ENCODE measurements around the gene CEP104.

The CEP104 gene

DNA sequence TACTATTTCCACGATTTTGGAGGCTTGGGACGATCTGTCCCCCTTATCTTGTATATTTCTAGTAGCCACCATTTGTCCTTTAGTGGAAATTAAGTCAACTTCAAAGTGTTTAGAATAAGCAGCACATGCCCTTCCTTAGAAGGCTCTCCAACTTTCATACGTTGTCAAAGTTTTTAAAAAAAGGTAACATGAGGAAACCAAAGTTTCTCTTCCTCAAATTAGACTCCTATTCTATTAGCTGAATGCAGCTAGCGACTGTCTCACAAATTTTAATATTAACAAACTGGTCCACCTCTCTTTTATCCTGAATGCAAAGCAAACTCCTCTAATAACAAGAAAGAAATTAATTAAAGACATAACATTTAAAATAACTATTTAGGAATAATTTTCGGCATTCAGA is 36.2 kb upstream of the CEP104 start:
- DNase-seq, result no peak

GRCh38 chr1:3892748-3893147 is 35.7 kb upstream of the CEP104 start:
- no peak for DNase-seq

DNA sequence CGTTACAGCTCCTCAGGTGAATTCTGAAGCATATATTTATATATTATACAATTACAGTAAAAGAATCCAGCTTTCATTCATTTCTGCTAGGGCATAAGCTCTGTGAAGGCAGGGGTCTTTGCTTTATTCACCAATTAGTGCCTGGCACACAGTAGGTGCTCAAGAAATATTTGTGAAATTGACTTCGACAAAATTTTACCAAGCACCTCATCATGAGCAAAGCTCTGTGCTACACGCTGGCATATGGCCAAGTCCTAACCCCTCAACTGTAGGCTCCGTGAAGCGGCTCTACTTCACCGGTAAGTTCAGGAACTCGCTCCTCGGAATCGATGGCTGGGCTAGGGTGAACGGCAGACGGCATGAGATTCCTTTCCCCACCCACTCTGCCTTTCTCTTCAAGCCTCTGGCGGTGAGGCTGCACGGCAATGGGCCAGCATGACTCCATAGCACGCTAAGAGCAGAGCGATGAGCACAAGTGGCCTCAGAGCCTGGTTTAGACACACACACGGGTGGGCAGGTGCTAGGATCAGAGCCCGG is 34.4 kb upstream of the CEP104 start:
- DNase-seq, result no peak

GRCh38 chr1:3890389-3891328 is 33.6 kb upstream of the CEP104 start:
- DNase-seq, result no peak

DNA sequence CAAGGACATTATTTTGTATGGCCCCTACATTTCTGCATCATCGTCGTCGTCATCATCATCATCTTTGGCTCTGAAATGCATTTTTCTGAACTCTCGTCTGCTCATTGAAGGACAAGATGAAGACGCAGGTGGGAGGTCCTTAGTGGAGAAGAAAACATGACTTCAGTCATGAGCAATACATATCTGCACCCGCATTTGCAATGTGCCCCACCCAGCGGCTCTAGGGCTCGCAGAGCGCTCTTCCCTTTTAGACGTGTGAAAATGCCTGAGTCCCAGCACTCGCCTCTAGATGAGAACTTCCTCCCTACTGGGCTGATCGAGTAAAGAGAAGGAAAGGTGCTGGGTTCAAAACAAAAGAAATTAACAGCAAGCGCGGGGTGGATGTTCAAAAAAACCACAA is 32.9 kb upstream of the CEP104 start:
- no peak for DNase-seq

GRCh38 chr1:3888301-3888700 is 31.3 kb upstream of the CEP104 start:
- DNase-seq, result no peak

- DNase-seq, result no peak
These were observed 29.7 kb upstream of the CEP104 start for GRCh38 chr1:3886691-3887090.

- DNase-seq, result no peak
These were observed 29.2 kb upstream of the CEP104 start for GRCh38 chr1:3886106-3886670.

- DNase-seq, result no peak
These were observed 28.6 kb upstream of the CEP104 start for GRCh38 chr1:3885611-3886010.

DNA sequence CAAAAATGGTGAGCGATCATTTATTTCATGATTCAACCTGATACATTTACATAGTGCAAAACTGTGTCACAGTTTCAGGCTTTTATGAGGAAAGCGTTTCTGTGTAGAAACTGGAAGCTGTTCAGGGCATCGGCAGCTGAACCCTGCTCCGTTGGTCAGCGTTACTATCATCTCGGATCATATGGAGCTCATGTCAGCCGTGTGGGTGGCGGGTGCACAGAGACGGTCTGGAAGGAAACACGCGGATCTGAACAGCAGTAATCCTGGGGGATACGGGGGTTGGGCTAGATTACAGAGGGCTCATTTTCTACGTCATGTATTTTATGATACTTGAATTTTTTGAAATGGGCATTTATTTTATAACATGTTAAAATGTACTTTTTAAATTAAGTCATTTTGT is 28.0 kb upstream of the CEP104 start:
- DNase-seq, result no peak

- no peak for DNase-seq
These were observed 26.3 kb upstream of the CEP104 start for GRCh38 chr1:3883194-3883925.

DNA sequence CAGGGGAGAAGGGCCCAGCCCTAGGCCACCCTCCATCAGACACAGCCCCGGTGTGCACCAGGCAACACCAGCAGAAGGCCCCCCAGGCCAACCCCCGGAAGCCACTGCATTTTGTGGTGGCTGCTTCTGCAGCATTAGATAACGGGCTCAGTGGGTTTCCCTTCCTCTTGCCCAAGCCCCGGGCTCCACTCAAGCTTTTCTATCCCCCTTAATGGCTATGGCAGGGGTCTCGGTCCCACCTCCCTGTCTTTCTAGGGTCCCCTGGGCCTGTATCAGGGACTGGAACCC is 24.1 kb upstream of the CEP104 start:
- no peak for DNase-seq

DNA sequence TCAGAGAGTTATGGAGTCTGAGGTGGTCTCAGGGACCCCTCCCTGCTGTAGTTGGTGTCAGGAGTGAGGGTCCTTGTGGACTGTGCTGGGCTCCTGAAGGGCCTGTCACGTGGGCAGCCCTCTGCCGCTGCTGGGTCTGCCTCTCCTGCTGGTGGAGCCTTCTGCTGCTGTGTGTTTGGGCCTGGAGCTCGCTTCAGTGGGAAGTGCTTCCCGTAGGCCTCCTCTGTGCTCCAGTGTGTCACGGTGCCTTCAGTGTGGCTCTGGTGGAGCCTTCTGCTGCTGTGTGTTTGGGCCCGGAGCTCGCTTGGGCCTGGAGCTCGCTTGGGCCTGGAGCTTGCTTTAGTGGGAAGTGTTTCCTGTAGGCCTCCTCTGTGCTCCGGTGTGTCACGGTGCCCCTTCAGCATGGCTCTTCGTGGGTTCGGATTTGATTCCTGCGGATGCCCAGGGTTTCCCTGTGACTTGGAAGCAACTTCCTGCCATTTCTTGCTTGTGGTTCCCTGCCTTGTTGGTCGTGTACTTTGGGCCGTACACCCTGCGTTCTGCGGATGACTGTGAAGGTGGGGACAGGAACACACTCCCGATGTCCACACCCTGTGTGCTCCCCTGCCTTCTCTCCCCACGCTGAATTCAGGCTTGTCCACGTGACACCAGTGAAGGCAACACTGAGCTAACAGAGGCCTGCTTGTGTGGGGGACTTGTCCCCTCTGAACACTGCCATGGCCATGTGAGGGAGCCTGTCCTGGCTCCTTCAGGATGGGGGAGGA is 23.6 kb upstream of the CEP104 start:
- no peak for DNase-seq

DNA sequence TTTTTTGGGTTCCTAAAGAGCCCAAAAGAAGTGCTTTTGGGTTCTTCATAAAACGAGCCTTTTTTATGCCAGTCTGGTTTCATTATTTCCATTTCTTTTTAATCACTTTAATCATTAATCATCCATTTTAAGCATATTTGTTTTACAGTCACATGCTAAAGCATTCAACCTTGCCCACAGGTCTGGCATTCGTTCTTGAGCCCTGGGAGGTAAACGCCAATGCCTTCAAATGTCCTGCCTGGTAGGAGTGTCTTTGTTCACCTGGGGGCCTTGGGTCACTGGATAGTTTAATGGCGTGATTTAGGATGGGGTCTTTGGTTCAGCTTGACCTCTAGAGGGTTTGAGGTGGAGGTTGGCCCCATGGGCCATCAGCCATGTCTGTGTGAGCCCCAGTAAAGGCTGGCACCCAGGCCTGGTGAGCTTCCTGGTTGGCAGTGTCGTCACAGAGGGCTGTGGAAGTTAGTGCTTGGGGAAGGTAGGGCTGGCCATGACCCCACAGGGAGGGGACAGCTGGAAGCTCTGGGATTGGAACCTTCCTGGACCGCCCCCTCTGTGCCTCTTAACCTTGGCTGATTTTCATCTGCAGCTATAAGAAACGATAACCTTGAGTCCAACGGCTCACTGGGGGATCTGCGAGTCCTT is 22.9 kb upstream of the CEP104 start:
- DNase-seq, result no peak

DNA sequence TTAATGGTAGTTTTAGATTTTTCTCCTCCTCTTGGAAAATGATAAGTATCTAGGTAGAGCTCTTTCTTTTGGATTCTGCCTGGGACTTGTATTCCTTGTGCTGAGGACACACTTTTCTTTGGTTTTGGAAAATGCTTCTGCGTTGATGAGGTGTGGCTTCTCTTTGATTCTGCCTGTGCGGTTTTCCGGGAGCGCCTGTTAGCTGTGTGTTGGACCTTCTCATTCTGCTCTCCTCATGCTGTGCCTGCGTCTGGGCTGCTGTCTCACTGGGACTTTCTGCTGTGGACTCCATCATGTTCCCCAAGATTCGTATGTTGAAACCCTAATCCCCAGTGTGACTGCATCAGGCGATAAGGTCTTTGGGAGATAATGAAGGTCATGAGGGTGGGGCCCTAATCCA is 22.1 kb upstream of the CEP104 start:
- no peak for DNase-seq

GRCh38 chr1:3876716-3877115 is 19.7 kb upstream of the CEP104 start:
- DNase-seq, result no peak

DNA sequence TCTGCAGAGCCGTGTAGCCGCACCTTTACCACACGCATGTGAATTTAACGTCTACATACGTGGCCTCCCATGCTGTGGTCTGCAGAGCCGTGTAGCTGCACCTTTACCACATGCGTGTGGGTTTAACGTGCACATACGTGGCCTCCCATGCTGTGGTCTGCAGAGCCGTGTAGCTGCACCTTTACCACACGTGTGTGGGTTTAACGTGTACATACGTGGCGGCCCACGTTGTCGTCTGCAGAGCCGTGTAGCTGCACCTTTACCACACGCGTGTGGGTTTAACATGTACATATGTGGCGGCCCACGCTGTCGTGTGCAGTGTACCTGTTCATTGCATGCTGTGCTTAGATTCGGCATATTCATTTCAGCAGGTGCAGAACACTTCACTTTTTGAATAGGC is 17.7 kb upstream of the CEP104 start:
- no peak for DNase-seq

- no peak for DNase-seq
These were observed 15.5 kb upstream of the CEP104 start for GRCh38 chr1:3872546-3872945.

GRCh38 chr1:3871451-3871805 is 14.4 kb upstream of the CEP104 start:
- no peak for DNase-seq

- peak; percentile 4 for DNase-seq
These were observed 12.8 kb upstream of the CEP104 start for GRCh38 chr1:3869751-3870301.

GRCh38 chr1:3868464-3869006 is 11.5 kb upstream of the CEP104 start:
- DNase-seq, result no peak

- DNase-seq, result no peak
These were observed 8.7 kb upstream of the CEP104 start for GRCh38 chr1:3865606-3866160.

Measured in fibroblast of skin of right quadriceps (primary cell).